Loucy (cell line): ENCODE measurements around the gene AQP12A.
"Not testable (repeated sequence)": the region's sequence is repeated elsewhere in the genome, so short reads cannot be mapped to it uniquely, and the experiment has no call there.

Experiments used
- H2AFZ ChIP-seq: fragments of 200-600 bp; sonication (generic); 2 replicates; pipeline ENCODE4 v1.6.0; 2016; ENCODE audit warnings: antibody characterized with exemption, mild to moderate bottlenecking, low read length, moderate library complexity
- H3F3A ChIP-seq: fragments of 200-600 bp; 2 replicates; pipeline ENCODE4 v1.6.0; 2016; ENCODE audit warnings: antibody characterized with exemption, low read depth, mild to moderate bottlenecking
- H3K27me3 ChIP-seq: fragments of 200-600 bp; sonication (generic); 2 replicates; pipeline ENCODE4 v1.6.1; 2014; ENCODE audit warnings: low read length, mild to moderate bottlenecking; ENCODE audit not compliant: insufficient read depth, poor library complexity, severe bottlenecking
- H3K36me3 ChIP-seq: fragments of 200-600 bp; sonication (generic); 2 replicates; pipeline ENCODE4 v1.6.1; 2016; ENCODE audit warnings: low read length; ENCODE audit not compliant: insufficient read depth
- H3K4me1 ChIP-seq: fragments of 200-600 bp; sonication (generic); 2 replicates; pipeline ENCODE4 v1.5.1; 2014; ENCODE audit warnings: low read length, mild to moderate bottlenecking; ENCODE audit not compliant: insufficient read depth, poor library complexity, severe bottlenecking
- H3K4me2 ChIP-seq: fragments of 200-600 bp; sonication (generic); 2 replicates; pipeline ENCODE4 v1.6.0; 2014; ENCODE audit warnings: antibody characterized with exemption, low read length, low read depth, mild to moderate bottlenecking; ENCODE audit not compliant: poor library complexity, severe bottlenecking
- H3K4me3 ChIP-seq: fragments of 200-600 bp; sonication (generic); 2 replicates; pipeline ENCODE4 v1.5.1; 2014; ENCODE audit warnings: low read length, mild to moderate bottlenecking, mixed read lengths; ENCODE audit not compliant: poor library complexity, severe bottlenecking
- H3K79me2 ChIP-seq: fragments of 200-600 bp; sonication (generic); 2 replicates; pipeline ENCODE4 v1.6.1; 2014; ENCODE audit warnings: low read length; ENCODE audit not compliant: insufficient read depth
- H3K9ac ChIP-seq: fragments of 200-600 bp; sonication (generic); 2 replicates; pipeline ENCODE4 v1.6.0; 2014; ENCODE audit warnings: mild to moderate bottlenecking, low read depth, low read length, moderate library complexity; ENCODE audit not compliant: poor library complexity, severe bottlenecking
- H3K9me2 ChIP-seq: fragments of 200-600 bp; sonication (generic); replicated peaks from 2 replicates; pipeline ENCODE4 v1.6.1; 2016; ENCODE audit warnings: low read depth, low read length, mixed read lengths
- H3K9me3 ChIP-seq: fragments of 200-600 bp; sonication (generic); 2 replicates; pipeline ENCODE4 v1.6.1; 2014; ENCODE audit warnings: mild to moderate bottlenecking, antibody characterized with exemption, low read length, low read depth; ENCODE audit not compliant: insufficient read depth
- H4K20me1 ChIP-seq: fragments of 200-600 bp; sonication (generic); 2 replicates; pipeline ENCODE4 v1.6.0; 2014; ENCODE audit warnings: antibody characterized with exemption, low read length, mild to moderate bottlenecking; ENCODE audit not compliant: insufficient read depth, poor library complexity, severe bottlenecking
- EZH2phosphoT487 ChIP-seq: fragments of 200-600 bp; IDR thresholded peaks from 2 replicates; pipeline ENCODE4 v1.6.1; 2018; ENCODE audit warnings: antibody characterized with exemption, mild to moderate bottlenecking, moderate library complexity, borderline replicate concordance
- TF ChIP-seq, protein P1 (sequence below): fragments of 200-600 bp; sonication (generic); conservative IDR thresholded peaks from 2 replicates; pipeline ENCODE4 v1.5.1; 2014; ENCODE audit warnings: mild to moderate bottlenecking, antibody characterized with exemption, low read length

The AQP12A gene

GRCh38 chr2:240650254-240650965 lies 41.3 kb upstream of the AQP12A start:
- no peak overlapping the region for H3K4me2 ChIP-seq
- H3F3A ChIP-seq, result no peaks in the 10 kb centered on the region
- TF ChIP-seq, protein P1, sequence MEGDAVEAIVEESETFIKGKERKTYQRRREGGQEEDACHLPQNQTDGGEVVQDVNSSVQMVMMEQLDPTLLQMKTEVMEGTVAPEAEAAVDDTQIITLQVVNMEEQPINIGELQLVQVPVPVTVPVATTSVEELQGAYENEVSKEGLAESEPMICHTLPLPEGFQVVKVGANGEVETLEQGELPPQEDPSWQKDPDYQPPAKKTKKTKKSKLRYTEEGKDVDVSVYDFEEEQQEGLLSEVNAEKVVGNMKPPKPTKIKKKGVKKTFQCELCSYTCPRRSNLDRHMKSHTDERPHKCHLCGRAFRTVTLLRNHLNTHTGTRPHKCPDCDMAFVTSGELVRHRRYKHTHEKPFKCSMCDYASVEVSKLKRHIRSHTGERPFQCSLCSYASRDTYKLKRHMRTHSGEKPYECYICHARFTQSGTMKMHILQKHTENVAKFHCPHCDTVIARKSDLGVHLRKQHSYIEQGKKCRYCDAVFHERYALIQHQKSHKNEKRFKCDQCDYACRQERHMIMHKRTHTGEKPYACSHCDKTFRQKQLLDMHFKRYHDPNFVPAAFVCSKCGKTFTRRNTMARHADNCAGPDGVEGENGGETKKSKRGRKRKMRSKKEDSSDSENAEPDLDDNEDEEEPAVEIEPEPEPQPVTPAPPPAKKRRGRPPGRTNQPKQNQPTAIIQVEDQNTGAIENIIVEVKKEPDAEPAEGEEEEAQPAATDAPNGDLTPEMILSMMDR, result no peak
- no peak for TF ChIP-seq EZH2phosphoT487
- H3K9ac ChIP-seq, result no peak overlapping the region
- no peak overlapping the region for H2AFZ ChIP-seq
- peaks cover 14% of the 10 kb centered on the region; the same call in 1 of the 2 replicates for H3K9me3 ChIP-seq
- H3K9me2 ChIP-seq, result no peaks in the 10 kb centered on the region
- H4K20me1 ChIP-seq, result no peaks in the 10 kb centered on the region
- no peak overlapping the region for H3K4me3 ChIP-seq
- H3K79me2 ChIP-seq, result no peaks in the 10 kb centered on the region
- no peaks in the 10 kb centered on the region for H3K4me1 ChIP-seq
- H3K36me3 ChIP-seq, result no peaks in the 10 kb centered on the region
- H3K27me3 ChIP-seq, result no peaks in the 10 kb centered on the region

GRCh38 chr2:240651185-240651584 lies 40.5 kb upstream of the AQP12A start:
- Histone ChIP-seq H3K27me3 (no peaks in the 10 kb centered on the region), H3K4me2 (no peak overlapping the region), H3K9me2 (no peaks in the 10 kb centered on the region), H3K4me3 (no peak overlapping the region), H3K9ac (no peak overlapping the region), H3F3A (no peaks in the 10 kb centered on the region), H2AFZ (no peak overlapping the region), H3K79me2 (no peaks in the 10 kb centered on the region), H3K4me1 (no peaks in the 10 kb centered on the region), H4K20me1 (no peaks in the 10 kb centered on the region), H3K36me3 (no peaks in the 10 kb centered on the region), H3K9me3 (peaks cover 14% of the 10 kb centered on the region; the same call in 1 of the 2 replicates)
- TF ChIP-seq, protein P1, result no peak
- no peak for TF ChIP-seq EZH2phosphoT487

DNA sequence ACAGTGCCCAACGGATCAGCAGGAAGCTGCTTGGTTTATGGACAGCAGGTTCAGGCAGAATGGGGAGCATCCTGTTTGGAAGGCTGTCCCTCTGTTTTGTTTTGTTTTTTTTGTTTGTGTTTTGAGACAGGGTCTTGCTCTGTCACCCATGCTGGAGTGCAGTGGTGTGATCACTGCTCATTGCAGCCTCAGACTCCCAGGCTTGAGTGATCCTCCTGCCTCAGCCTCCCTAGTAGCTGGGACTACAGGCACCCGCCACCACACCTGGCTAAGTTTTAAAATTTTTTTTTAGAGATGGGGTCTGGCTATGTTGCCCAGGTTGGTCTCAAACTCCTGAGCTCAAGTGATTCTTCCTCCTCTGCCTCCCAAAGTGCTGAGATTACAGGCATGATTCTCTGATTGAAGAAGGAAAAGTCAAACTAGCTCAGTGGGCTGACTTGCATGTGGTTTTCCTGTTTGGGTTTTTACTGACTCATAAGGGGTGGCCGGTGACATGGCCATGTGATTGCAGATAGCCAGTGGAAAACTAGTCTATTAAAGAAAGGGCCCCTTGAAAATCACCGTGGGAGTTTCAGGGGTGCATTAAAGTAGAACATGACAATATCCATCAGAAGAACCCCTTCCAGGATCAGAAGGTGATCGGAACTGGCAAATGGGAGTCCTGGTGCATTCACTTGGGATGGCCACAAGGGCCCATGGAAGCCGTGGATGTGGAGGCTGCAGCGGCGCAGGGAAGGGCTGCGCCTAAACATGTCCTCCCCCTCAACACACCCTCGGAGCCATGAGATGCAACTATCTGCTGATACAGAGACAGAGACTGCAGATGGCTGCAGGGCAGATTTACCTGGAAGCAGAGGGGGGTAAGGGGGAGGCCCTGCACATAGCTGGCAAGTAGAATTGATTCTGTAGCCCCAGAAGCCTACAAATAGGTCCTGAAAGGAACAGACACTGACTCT lies 35.5 kb upstream of the AQP12A start:
- Histone ChIP-seq H3K9me3 (peaks cover 6% of the 10 kb centered on the region; the same call in 1 of the 2 replicates), H3K4me1 (no peaks in the 10 kb centered on the region), H3K4me2 (no peak overlapping the region), H3K4me3 (no peak overlapping the region), H3K9me2 (no peaks in the 10 kb centered on the region), H3K36me3 (no peaks in the 10 kb centered on the region), H3K9ac (no peak overlapping the region), H3K27me3 (no peaks in the 10 kb centered on the region), H3K79me2 (no peaks in the 10 kb centered on the region), H3F3A (no peaks in the 10 kb centered on the region), H4K20me1 (no peaks in the 10 kb centered on the region), H2AFZ (no peak overlapping the region)
- TF ChIP-seq, protein P1, result no peak
- no peak for TF ChIP-seq EZH2phosphoT487

GRCh38 chr2:240659883-240660282 lies 31.8 kb upstream of the AQP12A start:
- not testable (repeated sequence) for H3K4me2 ChIP-seq, H3K27me3 ChIP-seq, H2AFZ ChIP-seq, H3F3A ChIP-seq, H3K4me1 ChIP-seq, H4K20me1 ChIP-seq, H3K9me3 ChIP-seq, H3K9me2 ChIP-seq, H3K79me2 ChIP-seq, H3K4me3 ChIP-seq, H3K36me3 ChIP-seq, H3K9ac ChIP-seq
